Karpas-422 (cell line): ENCODE results near the gene HNRNPF. TPM values are rescaled to one million over a fixed set of nuclear protein-coding genes. Genes with fewer than 3 reads are reported as not detected.

Experiments
- DNase-seq: peaks from one replicate; pipeline ENCODE4 v3.0.0-alpha.2; 2015
- H2AFZ ChIP-seq: fragments of 200-600 bp; sonication (generic); 2 replicates; pipeline ENCODE4 v1.6.1; 2014; ENCODE audit warnings: antibody characterized with exemption, low read length, mixed read lengths
- H3K27ac ChIP-seq: fragments of 200-600 bp; sonication (generic); 2 replicates; pipeline ENCODE4 v1.5.1; 2014; ENCODE audit warnings: mild to moderate bottlenecking, low read length, moderate library complexity
- H3K27me3 ChIP-seq: fragments of 200-600 bp; sonication (generic); 2 replicates; pipeline ENCODE4 v1.6.1; 2014; ENCODE audit warnings: low read length, mixed read lengths
- H3K36me3 ChIP-seq: fragments of 200-600 bp; sonication (generic); 2 replicates; pipeline ENCODE4 v1.6.1; 2014; ENCODE audit warnings: low read length, mixed read lengths; ENCODE audit not compliant: insufficient read depth
- H3K4me1 ChIP-seq: fragments of 200-600 bp; sonication (generic); 2 replicates; pipeline ENCODE4 v1.6.1; 2014; ENCODE audit warnings: mild to moderate bottlenecking, low read length, mixed read lengths
- H3K4me2 ChIP-seq: fragments of 200-600 bp; sonication (generic); 2 replicates; pipeline ENCODE4 v1.6.1; 2014; ENCODE audit warnings: low read length, low read depth, mild to moderate bottlenecking; ENCODE audit not compliant: poor library complexity, severe bottlenecking
- H3K4me3 ChIP-seq: fragments of 200-600 bp; sonication (generic); 2 replicates; pipeline ENCODE4 v1.5.1; 2014; ENCODE audit warnings: mild to moderate bottlenecking, antibody characterized with exemption, low read length, mixed read lengths
- H3K79me2 ChIP-seq: fragments of 200-600 bp; sonication (generic); 2 replicates; pipeline ENCODE4 v1.6.1; 2014; ENCODE audit warnings: mild to moderate bottlenecking, low read length, mixed read lengths
- H3K9ac ChIP-seq: fragments of 200-600 bp; sonication (generic); 2 replicates; pipeline ENCODE4 v1.6.0; 2014; ENCODE audit warnings: low read length
- H3K9me2 ChIP-seq: fragments of 200-600 bp; sonication (generic), shearing (Covaris generic); replicated peaks from 2 replicates; pipeline ENCODE4 v1.6.0; 2014; ENCODE audit warnings: mild to moderate bottlenecking, low read length, moderate library complexity; ENCODE audit not compliant: insufficient read depth
- H3K9me3 ChIP-seq: fragments of 300-700, 200-600 bp; sonication (generic); 2 replicates; pipeline ENCODE4 v1.6.1; 2014; ENCODE audit warnings: low read length, mixed read lengths
- H4K20me1 ChIP-seq: fragments of 200-600 bp; sonication (generic); 2 replicates; pipeline ENCODE4 v1.6.1; 2014; ENCODE audit warnings: mild to moderate bottlenecking, antibody characterized with exemption, low read length, low read depth; ENCODE audit not compliant: insufficient read depth
- total RNA-seq: library from RNA; depleted of rRNA; stranded (reverse); fragments of >200 nt; shearing (Covaris generic); gene quantifications from 2 replicates; pipeline ENCODE4 v1.2.3, GENCODE V29; 2014; ENCODE audit warnings: low replicate concordance

Gene HNRNPF
- total RNA-seq, 1 experiment from 2014 or later = 160 TPM

GRCh38 chr10:43385412-43386004, 23.5 kb downstream of the HNRNPF start:
- Histone ChIP-seq H3K9ac (no peak overlapping the region), H3K27ac (no peak overlapping the region), H3K27me3 (no peaks in the 10 kb centered on the region), H3K9me2 (no peaks in the 10 kb centered on the region), H4K20me1 (peaks cover 40% of the 10 kb centered on the region), H3K9me3 (no peaks in the 10 kb centered on the region), H3K4me2 (no peak overlapping the region), H3K4me3 (no peak overlapping the region), H3K4me1 (no peaks in the 10 kb centered on the region), H2AFZ (no peak overlapping the region), H3K36me3 (peaks cover 48% of the 10 kb centered on the region), H3K79me2 (peaks cover 12% of the 10 kb centered on the region)
- no peak for DNase-seq

DNA sequence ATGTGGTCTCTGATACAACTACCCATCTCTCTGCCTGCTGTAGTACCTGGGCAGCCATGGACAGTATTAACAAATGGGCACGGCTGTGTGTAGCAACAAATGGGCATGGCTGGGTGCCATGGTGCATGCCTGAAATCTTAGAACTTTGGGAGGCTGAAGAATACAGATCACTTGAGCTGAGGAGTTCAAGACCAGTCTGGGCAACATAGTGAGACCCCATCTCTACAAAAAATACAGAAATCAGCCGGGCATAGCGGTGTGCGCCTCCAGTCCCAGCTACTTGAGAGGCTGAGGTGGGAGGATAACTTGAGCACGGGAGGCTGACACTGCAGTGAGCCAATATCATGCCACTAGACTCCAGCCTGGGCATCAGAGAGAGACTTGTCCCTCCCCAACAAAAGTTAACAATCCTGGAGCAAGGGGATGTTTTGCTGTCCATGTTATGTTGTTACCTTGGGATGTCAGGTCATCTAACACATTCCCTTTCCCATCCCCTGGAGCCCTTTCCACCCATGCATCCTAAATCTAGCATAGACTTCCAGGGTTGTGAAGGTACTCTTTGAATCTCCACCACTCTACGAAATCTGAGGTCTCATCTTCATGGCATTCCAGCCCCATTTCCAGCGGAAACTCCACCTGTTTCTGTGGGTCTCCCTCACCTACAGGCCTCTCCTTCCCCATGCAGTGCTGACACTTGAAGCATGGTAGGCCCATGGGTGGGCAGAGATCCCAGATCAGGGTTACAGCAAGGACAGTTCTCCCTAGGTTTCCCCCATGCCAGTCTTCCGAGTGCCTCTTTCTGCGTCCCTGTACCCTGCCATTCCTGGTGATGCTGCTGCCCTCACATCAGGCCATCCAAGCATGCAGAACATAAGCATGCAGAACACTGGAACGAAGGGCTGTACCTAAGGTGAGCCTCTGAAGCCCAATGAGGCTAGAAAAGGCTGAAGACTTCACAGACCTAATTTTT, 24.4 kb downstream of the HNRNPF start:
- Histone ChIP-seq H4K20me1 (peaks cover 31% of the 10 kb centered on the region), H3K9ac (no peak overlapping the region), H3K9me3 (no peaks in the 10 kb centered on the region), H3K27me3 (no peaks in the 10 kb centered on the region), H3K27ac (no peak overlapping the region), H2AFZ (no peak overlapping the region), H3K4me2 (no peak overlapping the region), H3K9me2 (no peaks in the 10 kb centered on the region), H3K79me2 (peaks cover 3% of the 10 kb centered on the region; the same call in 1 of the 2 replicates), H3K4me3 (no peak overlapping the region), H3K4me1 (no peaks in the 10 kb centered on the region), H3K36me3 (peaks cover 38% of the 10 kb centered on the region)
- peak; percentile 66 for DNase-seq

DNA sequence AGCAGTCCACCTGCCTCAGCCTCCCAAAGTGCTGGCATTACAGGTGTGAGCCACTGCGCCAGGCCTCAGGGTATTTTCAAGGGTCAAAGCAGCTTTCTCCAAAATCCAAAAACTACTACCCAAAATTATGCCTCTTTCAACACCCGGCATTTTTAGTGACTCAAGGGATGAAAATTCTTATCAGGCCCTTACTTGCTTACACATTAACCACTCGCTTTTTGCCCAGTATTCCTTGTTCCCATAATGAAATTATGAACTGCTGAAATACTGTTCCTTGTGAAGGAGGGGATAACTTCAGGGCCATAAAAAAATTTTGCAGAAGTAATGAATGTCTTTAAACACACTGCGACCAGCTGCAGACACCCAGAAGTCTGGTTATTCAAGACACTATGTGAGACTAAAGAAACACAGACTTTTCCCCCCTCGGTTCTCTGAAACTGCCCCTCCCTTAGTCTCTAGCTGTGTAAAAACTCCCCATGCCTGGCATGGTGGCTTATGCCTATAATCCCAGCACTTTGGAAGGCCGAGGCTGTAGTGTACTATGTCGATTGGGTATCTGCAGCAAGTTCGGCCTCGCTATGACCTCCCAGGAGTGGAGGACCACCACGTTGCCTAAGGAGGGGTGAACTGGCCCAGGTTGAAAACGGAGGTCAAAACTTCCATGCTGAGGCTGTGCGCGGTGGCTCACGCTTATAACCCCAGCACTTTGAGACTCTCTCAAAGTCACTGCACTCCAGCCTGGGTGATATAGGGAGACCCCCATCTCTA, 25.6 kb downstream of the HNRNPF start:
- Histone ChIP-seq H3K27ac (no peak overlapping the region), H3K9me2 (no peaks in the 10 kb centered on the region), H3K4me2 (no peak overlapping the region), H3K4me3 (no peak overlapping the region), H4K20me1 (peaks cover 19% of the 10 kb centered on the region), H3K27me3 (no peaks in the 10 kb centered on the region), H3K9me3 (no peaks in the 10 kb centered on the region), H3K79me2 (no peaks in the 10 kb centered on the region), H3K9ac (no peak overlapping the region), H3K36me3 (peaks cover 28% of the 10 kb centered on the region), H2AFZ (no peak overlapping the region), H3K4me1 (no peaks in the 10 kb centered on the region)
- no peak for DNase-seq

GRCh38 chr10:43380610-43381222, 28.3 kb downstream of the HNRNPF start:
- no peak overlapping the region for H3K27ac ChIP-seq
- no peaks in the 10 kb centered on the region for H3K9me3 ChIP-seq
- H2AFZ ChIP-seq = no peak overlapping the region
- no peaks in the 10 kb centered on the region for H4K20me1 ChIP-seq
- no peaks in the 10 kb centered on the region for H3K4me1 ChIP-seq
- peak; percentile 58 for DNase-seq
- H3K4me3 ChIP-seq = no peak overlapping the region
- peaks cover 4% of the 10 kb centered on the region; the same call in 1 of the 2 replicates for H3K36me3 ChIP-seq
- no peaks in the 10 kb centered on the region for H3K79me2 ChIP-seq
- no peaks in the 10 kb centered on the region for H3K9me2 ChIP-seq
- H3K27me3 ChIP-seq = no peaks in the 10 kb centered on the region
- no peak overlapping the region for H3K4me2 ChIP-seq
- H3K9ac ChIP-seq = no peak overlapping the region

DNA sequence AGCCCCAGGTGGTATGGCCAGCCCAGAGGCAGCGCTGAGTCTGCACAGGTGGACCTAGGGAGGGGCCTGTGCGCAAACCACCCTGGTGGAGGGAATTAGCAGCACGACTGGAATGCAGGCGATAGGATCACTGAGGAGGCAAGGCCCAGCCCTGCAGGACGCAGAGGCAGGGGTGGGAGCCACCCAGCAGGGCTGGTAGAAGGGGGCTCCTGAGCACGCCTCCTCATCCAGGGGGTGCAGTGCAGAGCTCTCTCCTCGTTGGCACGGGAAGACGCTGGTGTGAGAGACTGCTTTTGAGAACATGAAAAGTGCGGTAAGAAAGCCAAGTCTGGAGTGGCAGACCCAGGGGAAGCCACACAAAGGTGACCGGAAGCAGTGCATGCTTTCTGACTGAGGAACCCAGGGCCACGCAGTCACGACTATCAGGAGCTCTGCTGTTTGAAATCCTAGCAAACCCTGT, 31.5 kb downstream of the HNRNPF start:
- Histone ChIP-seq H4K20me1 (no peaks in the 10 kb centered on the region), H3K4me3 (no peak overlapping the region), H3K27ac (no peak overlapping the region), H3K4me2 (no peak overlapping the region), H3K9ac (no peak overlapping the region), H3K27me3 (no peaks in the 10 kb centered on the region), H2AFZ (no peak overlapping the region), H3K4me1 (no peaks in the 10 kb centered on the region), H3K9me2 (no peaks in the 10 kb centered on the region), H3K36me3 (no peaks in the 10 kb centered on the region), H3K9me3 (no peaks in the 10 kb centered on the region), H3K79me2 (no peaks in the 10 kb centered on the region)
- no peak for DNase-seq

GRCh38 chr10:43376828-43377423, 32.1 kb downstream of the HNRNPF start:
- H3K9me3 ChIP-seq = no peaks in the 10 kb centered on the region
- no peaks in the 10 kb centered on the region for H4K20me1 ChIP-seq
- H3K4me1 ChIP-seq = no peaks in the 10 kb centered on the region
- DNase-seq = no peak
- no peaks in the 10 kb centered on the region for H3K27me3 ChIP-seq
- H3K9me2 ChIP-seq = no peaks in the 10 kb centered on the region
- H3K27ac ChIP-seq = no peak overlapping the region
- H2AFZ ChIP-seq = no peak overlapping the region
- no peaks in the 10 kb centered on the region for H3K79me2 ChIP-seq
- H3K4me3 ChIP-seq = no peak overlapping the region
- no peak overlapping the region for H3K4me2 ChIP-seq
- no peak overlapping the region for H3K9ac ChIP-seq
- no peaks in the 10 kb centered on the region for H3K36me3 ChIP-seq

GRCh38 chr10:43376046-43376635, 32.8 kb downstream of the HNRNPF start:
- Histone ChIP-seq H3K36me3 (no peaks in the 10 kb centered on the region), H3K9ac (no peak overlapping the region), H3K27ac (no peak overlapping the region), H4K20me1 (no peaks in the 10 kb centered on the region), H3K4me3 (no peak overlapping the region), H3K9me2 (no peaks in the 10 kb centered on the region), H3K4me2 (no peak overlapping the region), H3K9me3 (no peaks in the 10 kb centered on the region), H3K4me1 (no peaks in the 10 kb centered on the region), H3K27me3 (no peaks in the 10 kb centered on the region), H3K79me2 (no peaks in the 10 kb centered on the region), H2AFZ (no peak overlapping the region)
- no peak for DNase-seq
